ENCODE results near the gene NHS.

- TF ChIP-seq POLR2AphosphoS5 (IDR thresholded peaks at IDR 0.05) (no peak), EP300 (IDR thresholded peaks at IDR 0.05) (no peak), POLR2A (IDR thresholded peaks at IDR 0.05) (no peak)
- TF ChIP-seq, protein P1, sequence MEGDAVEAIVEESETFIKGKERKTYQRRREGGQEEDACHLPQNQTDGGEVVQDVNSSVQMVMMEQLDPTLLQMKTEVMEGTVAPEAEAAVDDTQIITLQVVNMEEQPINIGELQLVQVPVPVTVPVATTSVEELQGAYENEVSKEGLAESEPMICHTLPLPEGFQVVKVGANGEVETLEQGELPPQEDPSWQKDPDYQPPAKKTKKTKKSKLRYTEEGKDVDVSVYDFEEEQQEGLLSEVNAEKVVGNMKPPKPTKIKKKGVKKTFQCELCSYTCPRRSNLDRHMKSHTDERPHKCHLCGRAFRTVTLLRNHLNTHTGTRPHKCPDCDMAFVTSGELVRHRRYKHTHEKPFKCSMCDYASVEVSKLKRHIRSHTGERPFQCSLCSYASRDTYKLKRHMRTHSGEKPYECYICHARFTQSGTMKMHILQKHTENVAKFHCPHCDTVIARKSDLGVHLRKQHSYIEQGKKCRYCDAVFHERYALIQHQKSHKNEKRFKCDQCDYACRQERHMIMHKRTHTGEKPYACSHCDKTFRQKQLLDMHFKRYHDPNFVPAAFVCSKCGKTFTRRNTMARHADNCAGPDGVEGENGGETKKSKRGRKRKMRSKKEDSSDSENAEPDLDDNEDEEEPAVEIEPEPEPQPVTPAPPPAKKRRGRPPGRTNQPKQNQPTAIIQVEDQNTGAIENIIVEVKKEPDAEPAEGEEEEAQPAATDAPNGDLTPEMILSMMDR (IDR thresholded peaks at IDR 0.05) = no peak
Observed at GRCh38 chrX:17474892-17475291, 99.9 kb downstream of the NHS start.
